GM19468 (cell line): ENCODE data around the gene S1PR1.

ENCODE experiments used
- ATAC-seq: cut with Tn5 transposase; IDR thresholded peaks from one replicate; pipeline ENCODE4 v1.9.1; 2021; ENCODE audit warnings: mild to moderate bottlenecking, moderate library complexity, moderate number of reproducible peaks; ENCODE audit not compliant: unreplicated experiment; ENCODE audit errors: extremely low read depth

The S1PR1 gene

DNA sequence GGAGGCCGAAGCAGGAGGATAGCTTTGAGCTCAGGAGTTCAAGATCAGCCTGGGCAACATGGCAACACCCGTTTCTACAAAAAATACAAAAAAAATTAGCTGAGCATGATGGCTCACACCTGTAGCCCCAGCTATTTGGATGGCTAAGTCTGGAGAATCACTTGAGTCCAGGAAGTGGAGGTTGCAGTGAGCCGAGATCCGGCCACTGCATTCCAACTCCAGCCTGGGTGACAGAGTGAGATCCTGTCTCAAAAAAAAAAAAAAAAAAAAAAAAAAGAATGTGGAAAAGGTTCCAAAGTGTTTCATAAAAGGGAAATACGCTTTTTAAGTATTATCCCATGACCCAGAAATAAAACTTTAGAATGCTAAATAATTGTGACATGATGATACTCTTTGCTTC, 8.0 kb downstream of the S1PR1 start:
- ATAC-seq, result no peak

- ATAC-seq, result no peak
Measured at GRCh38 chr1:101245246-101245927, 8.6 kb downstream of the S1PR1 start.

DNA sequence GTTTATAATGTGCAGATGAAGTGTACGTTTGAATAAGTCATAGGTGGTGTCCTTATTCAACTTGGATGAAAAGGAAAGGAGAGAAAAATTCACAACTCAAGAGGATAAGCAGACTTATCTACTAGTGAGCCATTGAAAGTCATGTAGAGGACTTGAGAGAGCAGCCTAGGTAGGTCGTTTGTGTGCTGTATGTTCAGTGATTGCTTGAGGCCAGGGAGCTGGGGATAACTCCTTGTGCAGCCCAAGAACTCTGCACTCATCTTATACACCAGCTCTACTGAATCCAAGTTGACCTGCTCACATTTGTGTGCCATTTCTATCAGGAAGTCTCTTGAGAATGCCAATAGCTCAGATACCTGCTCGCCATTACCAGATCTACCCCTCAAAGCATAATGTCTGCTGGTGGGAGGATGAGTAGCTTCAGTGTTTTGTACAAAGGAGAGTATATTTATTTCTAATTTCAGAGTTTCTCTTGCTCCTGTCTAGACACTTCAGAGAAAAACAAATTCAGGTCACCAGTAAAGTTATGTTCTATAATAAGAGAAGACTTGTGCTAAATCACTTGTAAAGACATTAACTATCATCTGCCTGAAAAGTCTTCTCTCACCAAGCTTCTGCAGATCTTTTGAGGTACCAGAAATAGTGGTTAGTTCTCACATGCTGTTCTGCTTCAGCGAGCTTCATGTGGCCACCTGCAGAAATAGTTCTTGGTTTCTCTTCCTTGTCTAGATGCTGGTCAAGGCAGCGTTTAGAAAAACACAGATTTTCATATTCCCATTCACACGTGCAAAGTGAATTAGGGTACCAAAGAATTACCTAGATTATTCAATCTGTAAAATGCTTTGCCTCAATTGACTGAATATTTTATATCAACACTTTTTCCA, 10.8 kb downstream of the S1PR1 start:
- ATAC-seq, result peak; percentile 87

GRCh38 chr1:101250222-101250621, 13.4 kb downstream of the S1PR1 start:
- ATAC-seq, result no peak

GRCh38 chr1:101250656-101251272, 13.9 kb downstream of the S1PR1 start:
- ATAC-seq, result no peak

GRCh38 chr1:101251504-101251903, 14.7 kb downstream of the S1PR1 start:
- ATAC-seq, result no peak

GRCh38 chr1:101253976-101254674, 17.3 kb downstream of the S1PR1 start:
- ATAC-seq, result no peak

DNA sequence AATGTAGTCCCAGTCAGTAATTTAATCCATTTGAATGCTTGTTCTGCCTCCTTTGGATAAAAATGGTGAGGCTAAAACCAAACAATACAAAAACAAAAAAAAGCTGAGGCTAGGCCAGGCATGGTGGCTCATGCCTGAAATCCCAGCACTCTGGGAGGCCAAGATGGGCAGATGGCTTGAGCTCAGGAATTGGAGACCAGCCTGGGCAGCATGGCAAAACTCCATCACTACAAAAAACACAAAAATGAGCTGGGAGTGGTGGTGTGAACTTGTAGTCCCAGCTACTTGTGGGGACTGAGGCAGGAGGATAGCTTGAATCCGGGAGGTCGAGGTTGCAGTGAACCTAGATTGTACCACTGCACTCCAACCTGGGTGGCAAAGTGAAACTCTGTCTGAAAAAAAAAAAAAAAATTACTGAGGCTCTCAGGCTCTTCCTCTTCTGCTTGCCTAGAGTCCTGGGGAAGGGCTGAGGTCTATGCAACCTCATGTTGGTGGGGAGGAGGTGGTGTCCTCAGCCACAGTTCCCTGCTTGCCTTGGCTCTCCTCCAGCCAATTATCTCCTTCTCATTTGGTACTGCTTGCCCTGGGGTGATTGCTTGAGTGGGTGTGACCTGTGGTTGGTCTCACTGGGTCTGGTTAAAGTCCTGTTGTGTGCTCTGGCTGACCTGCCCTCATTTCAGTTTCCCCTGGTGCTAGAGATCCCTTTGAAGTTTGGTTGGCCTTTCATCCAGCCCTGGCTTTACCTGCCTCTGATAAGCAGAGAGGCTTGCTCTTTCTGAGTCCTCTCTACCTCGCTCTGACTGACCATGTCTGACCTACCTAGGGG, 20.9 kb downstream of the S1PR1 start:
- peak; percentile 73 for ATAC-seq

DNA sequence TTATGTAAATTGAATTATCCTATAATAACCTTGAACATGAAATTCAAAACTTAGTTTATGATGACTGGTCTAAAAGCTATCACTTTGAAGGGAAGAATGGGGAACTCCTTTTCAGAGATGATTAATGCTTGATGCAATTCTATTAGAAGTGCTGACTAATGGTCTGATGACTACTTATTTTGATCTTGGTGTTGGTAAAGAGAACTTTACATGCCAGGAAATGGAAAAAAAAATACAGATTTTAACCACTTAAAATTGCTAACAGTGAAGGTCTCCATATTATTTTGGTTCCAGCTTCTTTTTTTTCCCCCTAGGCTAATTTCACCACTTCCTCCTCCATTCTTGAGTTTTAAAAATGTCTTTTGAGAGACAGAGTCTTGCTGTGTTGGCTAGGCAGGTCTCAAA, 22.9 kb downstream of the S1PR1 start:
- no peak for ATAC-seq

DNA sequence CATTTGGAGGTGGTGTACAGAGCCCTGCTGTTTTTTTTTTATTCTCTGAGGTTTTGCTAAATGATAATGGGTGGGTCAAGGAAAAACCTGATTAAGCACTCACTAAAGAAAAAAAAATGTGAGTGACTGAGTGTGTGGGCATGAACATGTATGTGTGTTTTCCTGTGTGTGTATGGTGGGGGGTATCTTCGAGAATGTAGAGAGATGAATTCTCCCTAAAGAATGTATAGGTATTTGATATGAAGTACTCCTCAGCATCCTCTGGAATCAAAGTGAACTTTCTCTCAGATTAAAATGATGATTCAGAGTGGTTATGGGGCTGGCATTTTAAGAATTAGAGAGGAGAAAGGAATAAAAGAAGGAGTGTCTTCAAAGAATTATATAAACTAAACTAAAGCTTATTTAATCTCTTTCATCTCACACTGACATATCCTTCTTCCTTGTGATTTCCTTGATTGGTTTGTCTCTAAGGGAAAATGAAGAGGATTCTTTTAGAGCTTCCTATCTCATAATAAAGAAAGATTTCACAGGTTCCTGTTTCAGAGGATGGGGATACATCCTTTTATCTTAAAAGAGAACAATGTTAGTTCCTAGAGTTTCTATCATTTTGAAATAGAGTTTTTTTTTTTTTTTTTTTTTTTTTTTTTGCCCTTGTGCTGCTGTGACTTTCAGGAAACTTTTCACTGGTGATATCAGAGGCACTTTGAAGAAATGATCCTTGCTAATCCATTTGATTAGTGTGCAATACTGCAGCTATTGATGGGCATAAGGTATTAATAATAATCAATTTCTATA, 23.9 kb downstream of the S1PR1 start:
- ATAC-seq, result no peak

DNA sequence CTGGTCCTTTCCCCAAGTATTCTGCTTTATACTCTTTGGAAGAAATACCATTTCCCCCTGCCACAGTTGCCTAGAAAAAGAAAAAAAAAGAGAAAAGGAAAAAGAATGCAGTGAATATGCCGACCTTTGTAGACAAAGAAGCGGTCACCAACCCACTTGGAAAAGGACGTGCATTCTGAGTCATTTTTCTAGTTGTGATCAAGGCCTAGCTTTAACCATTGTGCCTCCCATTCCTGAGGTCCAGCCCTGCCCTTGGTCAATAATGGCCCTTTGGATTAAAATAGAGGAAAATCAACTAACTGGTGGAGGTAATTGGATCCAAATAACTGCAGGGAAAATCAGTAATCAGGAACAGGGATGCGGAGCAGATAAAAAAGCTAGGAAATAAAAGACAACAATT, 24.8 kb downstream of the S1PR1 start:
- ATAC-seq, result no peak

- no peak for ATAC-seq
Measured at GRCh38 chr1:101262060-101262459, 25.2 kb downstream of the S1PR1 start.

DNA sequence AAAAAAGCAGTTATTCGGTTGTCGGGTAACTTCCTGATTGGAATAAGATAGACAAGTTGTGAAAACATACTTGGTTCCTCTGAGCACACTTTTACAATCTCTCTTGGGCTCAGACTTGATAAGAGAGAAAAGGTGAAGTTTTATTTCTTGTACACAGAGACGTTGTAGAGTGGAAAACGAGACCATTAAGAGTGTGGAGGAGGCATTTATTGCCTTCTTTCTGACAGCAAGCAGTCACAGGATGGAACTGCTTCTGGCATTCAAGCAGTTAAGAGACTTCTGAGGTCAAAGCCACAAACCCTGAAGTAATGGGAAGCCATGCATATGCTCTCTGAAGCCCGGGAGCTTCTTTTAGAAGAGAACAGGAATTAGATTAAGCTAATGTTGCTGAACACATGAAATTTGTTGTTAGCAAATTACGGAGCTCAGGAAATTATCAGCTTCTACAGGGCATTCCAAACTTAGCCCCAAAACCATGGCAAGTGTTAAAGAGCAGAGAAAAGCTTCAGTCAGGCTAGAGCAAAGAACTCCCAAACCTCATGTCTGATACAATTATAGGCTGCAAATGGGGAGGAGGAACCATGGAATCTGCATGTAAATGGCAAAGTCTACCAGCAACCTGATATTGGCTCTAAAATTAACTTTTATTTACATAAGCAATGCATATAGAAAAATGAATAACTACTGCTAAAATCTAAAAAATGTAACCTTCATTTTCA, 26.0 kb downstream of the S1PR1 start:
- no peak for ATAC-seq

GRCh38 chr1:101264697-101265096, 27.9 kb downstream of the S1PR1 start:
- ATAC-seq, result no peak

GRCh38 chr1:101265684-101266083, 28.9 kb downstream of the S1PR1 start:
- no peak for ATAC-seq

DNA sequence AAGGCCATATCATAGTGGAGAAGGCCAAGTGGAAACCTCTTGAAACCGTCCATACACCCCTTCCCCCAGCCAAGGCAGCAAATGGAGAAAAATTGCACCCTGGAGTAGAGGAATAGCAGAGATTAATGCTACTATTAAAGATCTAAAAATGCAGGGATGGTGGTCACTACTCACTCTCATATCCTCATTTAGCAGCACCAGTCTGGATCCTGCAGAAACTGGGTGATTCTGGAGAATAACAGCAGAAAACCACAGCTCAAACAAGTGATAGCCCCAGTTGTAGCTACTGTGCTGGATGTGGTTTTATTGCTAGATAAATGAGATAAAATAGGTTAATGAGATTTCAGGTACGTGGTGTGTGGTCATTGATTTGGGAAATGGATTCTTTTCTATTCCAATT, 30.3 kb downstream of the S1PR1 start:
- ATAC-seq, result no peak

- ATAC-seq, result no peak
Measured at GRCh38 chr1:101268893-101269292, 32.1 kb downstream of the S1PR1 start.

DNA sequence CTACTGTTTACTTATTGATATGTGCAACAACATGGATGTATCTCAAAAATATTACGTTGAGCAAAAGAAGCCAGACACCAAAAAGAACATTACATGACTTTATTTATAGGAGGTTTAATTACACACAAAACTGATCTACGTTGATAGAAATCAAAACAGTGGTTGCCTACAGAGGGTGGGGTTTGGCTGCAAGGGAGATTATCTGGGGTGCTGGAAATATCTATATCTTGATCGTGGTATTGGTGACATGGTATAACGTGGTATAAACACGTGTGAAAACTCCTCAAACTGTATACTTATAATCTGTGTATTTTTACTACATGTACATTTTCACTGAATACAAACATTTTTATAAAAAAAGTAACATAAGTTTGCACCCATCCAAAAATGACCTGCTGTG, 38.9 kb downstream of the S1PR1 start:
- ATAC-seq, result no peak
